ENCODE data around the gene JAM3.

Gene JAM3

DNA sequence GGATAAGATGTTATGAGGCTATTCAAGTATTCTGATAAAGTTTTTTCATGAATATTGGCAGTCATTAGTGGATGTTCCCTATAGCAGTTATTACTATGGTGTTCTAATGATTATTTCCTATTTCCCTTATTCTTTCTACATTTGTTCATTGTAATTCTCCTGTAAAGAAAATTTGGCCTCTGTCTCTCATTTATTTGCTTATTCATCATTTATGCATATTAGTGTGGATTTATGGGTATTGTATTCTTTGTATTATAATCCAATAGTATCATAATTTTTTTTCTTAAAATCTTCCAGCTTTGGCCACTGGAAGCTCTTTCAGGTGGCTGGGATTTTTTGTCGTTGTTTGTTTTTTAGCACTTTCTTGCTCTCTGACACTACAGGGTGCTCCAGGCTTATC is 47.3 kb downstream of the JAM3 start:
- TF ChIP-seq, protein P1, sequence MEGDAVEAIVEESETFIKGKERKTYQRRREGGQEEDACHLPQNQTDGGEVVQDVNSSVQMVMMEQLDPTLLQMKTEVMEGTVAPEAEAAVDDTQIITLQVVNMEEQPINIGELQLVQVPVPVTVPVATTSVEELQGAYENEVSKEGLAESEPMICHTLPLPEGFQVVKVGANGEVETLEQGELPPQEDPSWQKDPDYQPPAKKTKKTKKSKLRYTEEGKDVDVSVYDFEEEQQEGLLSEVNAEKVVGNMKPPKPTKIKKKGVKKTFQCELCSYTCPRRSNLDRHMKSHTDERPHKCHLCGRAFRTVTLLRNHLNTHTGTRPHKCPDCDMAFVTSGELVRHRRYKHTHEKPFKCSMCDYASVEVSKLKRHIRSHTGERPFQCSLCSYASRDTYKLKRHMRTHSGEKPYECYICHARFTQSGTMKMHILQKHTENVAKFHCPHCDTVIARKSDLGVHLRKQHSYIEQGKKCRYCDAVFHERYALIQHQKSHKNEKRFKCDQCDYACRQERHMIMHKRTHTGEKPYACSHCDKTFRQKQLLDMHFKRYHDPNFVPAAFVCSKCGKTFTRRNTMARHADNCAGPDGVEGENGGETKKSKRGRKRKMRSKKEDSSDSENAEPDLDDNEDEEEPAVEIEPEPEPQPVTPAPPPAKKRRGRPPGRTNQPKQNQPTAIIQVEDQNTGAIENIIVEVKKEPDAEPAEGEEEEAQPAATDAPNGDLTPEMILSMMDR (conservative IDR thresholded peaks at IDR 0.05; ENCODE audit: low read depth, low read length), result no peak

DNA sequence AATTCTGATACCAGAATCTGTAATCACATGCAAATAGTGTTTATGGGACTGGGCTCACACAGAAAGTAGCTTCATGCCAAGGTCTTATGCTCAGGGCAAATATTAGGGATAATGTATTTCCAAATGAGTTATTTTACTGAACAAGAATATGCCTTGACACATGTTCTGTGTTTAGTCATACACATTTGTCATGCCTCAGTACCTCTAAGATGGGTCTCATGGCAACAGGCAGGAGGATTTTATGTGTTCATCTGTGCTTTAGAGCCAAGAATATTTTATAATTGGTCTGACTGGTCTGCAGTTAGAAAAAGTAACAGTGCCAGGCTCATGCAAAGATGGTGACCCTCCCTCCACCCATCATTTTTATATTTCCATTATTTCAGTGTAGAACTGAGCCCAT is 49.1 kb downstream of the JAM3 start:
- DNase-seq (ENCODE audit: low read depth), result no peak
- H3K4me3 ChIP-seq (ENCODE audit: low read depth, low read length), result no peak overlapping the region
- TF ChIP-seq, protein P1 (conservative IDR thresholded peaks at IDR 0.05; ENCODE audit: low read depth, low read length), result no peak

More for the DNA sequence above, 47.3 kb downstream of the JAM3 start:
- DNase-seq (ENCODE audit: low read depth), result no peak
- H3K4me3 ChIP-seq (ENCODE audit: low read depth, low read length), result no peak overlapping the region

DNA sequence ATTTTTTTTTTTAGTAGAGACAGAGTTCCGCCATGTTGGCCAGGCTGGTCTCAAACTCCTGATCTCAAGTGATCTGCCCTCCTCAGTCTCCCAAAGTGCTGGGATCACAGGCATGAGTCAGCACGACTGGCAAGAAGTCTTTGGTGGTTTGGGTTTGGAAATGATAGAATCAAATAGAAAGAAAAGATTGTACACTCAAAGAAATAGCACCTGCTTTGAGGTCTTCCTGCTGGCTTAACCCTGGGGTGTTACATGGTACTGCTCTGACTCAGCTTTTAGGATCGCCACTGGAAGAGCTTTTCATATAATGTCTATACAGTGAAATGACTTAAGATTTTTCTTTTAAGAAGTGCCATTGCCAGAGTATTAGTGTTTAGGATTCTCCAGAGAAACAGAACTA is 50.2 kb downstream of the JAM3 start:
- DNase-seq (ENCODE audit: low read depth), result peak; percentile 68
- H3K4me3 ChIP-seq (ENCODE audit: low read depth, low read length), result no peak overlapping the region
- TF ChIP-seq, protein P1 (conservative IDR thresholded peaks at IDR 0.05; ENCODE audit: low read depth, low read length), result no peak

DNA sequence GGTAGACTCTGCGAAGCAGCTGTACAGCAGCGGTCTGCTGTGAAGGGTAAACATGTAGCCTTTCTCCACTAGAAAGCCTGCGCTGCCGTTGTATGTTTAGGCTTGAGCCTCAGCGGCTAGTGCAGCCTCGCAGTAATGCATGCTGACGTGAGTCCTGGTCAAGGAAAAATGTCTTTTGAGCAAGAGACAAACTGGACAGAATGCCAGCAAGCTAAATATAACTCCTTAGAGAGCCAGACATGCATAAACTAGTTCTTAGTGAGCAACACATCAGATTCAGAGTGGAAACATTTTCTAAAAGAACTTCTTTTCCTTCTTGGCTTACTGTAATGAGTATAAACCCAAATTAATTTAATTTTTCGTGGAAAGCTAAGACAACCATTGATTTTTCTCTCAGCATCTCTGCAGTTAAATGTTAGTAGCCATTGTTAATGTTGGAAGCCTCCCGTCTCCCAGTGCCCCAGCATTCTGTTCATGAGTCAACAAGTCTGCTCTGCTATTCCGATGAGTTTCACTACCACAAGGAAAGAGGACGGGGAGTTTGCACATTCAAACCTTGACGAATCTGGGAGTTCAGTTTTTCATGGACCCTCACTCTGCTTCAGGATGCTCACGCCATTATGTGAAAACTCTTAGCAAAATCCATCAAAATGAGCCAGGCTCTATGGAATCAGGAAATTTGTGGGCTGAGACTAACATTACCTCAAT is 51.4 kb downstream of the JAM3 start:
- H3K4me3 ChIP-seq (ENCODE audit: low read depth, low read length), result peak overlapping the region; percentile 34
- TF ChIP-seq, protein P1 (conservative IDR thresholded peaks at IDR 0.05; ENCODE audit: low read depth, low read length), result no peak
- DNase-seq (ENCODE audit: low read depth), result peak; percentile 94

DNA sequence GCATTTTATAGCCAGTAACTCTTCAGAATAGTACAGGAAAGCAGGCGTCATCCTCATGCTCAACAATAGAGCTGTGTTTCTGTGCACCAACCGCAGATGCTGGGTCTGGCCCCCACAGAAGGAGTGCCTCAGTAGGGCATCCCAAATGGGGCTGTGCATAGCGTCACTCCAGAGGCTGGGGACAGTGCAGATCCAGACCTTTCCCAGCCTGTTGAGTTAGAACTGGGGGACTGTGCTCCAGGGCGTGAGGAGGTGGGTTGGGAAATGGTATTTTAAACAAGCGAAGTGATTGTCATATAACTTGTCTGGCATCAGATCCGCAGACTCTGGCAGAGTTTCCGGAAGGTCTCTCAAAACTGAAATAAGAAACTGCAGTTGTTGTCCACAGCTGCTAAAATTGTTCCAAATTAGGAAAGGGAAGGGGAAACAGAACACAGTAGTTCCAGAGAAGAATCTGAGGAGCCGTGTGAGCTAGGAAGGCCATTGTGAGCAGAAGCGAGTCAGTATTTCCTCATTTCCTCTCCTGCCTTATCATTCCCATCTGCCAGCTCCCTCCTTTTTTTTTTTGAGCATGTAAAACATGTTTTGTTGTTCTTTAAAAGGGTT is 52.2 kb downstream of the JAM3 start:
- TF ChIP-seq, protein P1 (conservative IDR thresholded peaks at IDR 0.05; ENCODE audit: low read depth, low read length), result no peak
- H3K4me3 ChIP-seq (ENCODE audit: low read depth, low read length), result no peak overlapping the region

DNA sequence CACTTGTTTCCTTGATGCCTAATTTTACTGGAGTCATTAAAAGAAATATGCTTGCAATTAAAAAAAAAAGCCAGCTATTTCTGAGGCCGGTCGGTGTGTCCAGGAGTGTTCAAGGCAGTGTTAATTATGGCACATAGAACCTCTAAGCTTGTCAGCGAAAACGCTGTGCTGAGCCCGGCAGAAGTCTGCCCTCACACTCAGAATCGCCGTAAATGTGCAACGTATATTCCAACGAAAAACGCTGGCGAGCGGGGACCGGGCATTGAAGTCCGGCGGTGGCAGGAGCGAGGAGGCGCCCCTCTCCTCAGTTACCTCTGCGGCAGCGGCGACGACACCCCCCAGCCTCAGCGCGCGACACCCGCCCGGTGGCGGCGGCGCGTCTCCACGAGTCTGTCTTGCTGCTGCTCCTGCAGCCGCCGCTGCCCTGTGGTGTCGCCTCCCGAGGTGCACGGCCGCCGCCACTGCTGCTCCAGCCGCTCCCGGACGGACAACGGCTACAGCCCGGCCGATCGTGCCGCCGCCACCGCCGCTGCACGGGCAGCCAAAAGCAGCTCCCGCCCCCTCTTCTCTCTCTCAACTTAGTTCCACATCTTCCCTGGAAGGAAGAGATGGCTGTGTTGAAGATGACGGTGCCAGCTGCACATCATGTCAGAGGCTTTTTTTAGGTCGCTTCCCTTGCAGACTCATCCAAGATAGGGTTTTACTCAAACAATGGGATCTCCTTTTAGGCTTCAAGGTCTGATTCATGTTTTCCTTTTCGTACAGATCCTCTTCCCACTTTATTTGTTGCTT is 56.0 kb downstream of the JAM3 start:
- H3K4me3 ChIP-seq (ENCODE audit: low read depth, low read length), result peak overlapping the region; percentile 56
- TF ChIP-seq, protein P1 (conservative IDR thresholded peaks at IDR 0.05; ENCODE audit: low read depth, low read length), result no peak
- no peak for DNase-seq (ENCODE audit: low read depth)

More for the DNA sequence above, 52.2 kb downstream of the JAM3 start:
- DNase-seq (ENCODE audit: low read depth), result peak; percentile 46

Measured in choroid plexus epithelial cell (primary cell).